Left lung (tissue), 10 donors: Measurements from ENCODE around the gene IGF1R. TPM values are rescaled to one million over a fixed set of nuclear protein-coding genes. Genes with fewer than 3 reads are reported as not detected.
A peak's percentile ranks its signal among the peaks of the same experiment; 100 is the strongest.

Experiments
- ATAC-seq: fragments of 200-7000 bp; cut with Tn5 transposase; one replicate; pipeline ENCODE4 v1.9.1; 2020; ENCODE audit warnings: moderate library complexity
- DNase-seq, 4 donors: peaks; one replicate each; pipeline ENCODE4 v3.0.0-alpha.2; 2013 to 2020
- H3K27ac ChIP-seq, 2 donors: fragments of 200-600 bp; sonication (generic) in 1 of 2; one replicate each; pipeline versions ENCODE4 v1.5.0 to v1.8.0; 2020 to 2021
- H3K27me3 ChIP-seq, 2 donors: fragments of 200-600 bp; sonication (generic) in 1 of 2; one replicate each; pipeline versions ENCODE4 v1.5.0 to v1.8.0; 2020 to 2021
- H3K36me3 ChIP-seq, 2 donors: fragments of 200-600 bp; sonication (generic) in 1 of 2; one replicate each; pipeline versions ENCODE4 v1.5.0 to v1.8.0; 2020 to 2021
- H3K4me1 ChIP-seq, 2 donors: fragments of 200-600 bp; one replicate each; pipeline ENCODE4 v1.8.0; 2021
- H3K4me3 ChIP-seq, 2 donors: fragments of 200-600 bp; sonication (generic) in 1 of 2; one replicate each; pipeline versions ENCODE4 v1.5.0 to v1.8.0; 2020 to 2021; ENCODE audit warnings: mild to moderate bottlenecking in 1 of 2
- H3K9me3 ChIP-seq, 2 donors: fragments of 200-600 bp; sonication (generic) in 1 of 2; one replicate each; pipeline versions ENCODE4 v1.5.0 to v1.8.0; 2020 to 2021
- intact Hi-C, 2 donors: fragments of 100-400 bp; cut with DNase I; formaldehyde crosslinking; loops; one replicate each; pipeline versions ENCODE4 v1.11.2 to v1.14.2; 2022
- polyA plus RNA-seq, 6 donors: library from polyadenylated mRNA; unstranded; fragments of 120-200 nt; gene quantifications; one replicate each; pipeline ENCODE4 v1.2.1, GENCODE V29; 2013; ENCODE audit not compliant: insufficient read length in 6 of 6
- total RNA-seq, 2 donors: library from RNA; stranded (reverse); fragmentation: NEBNext Ultra II Directional; extraction: Animal tissue kit (Norgen Biotek cat#: 25700); gene quantifications; one replicate each; pipeline ENCODE4 v1.2.1, GENCODE V29; 2021
- TF ChIP-seq, protein P1 (sequence below), 2 donors: fragments of 200-600 bp; sonication (generic) in 1 of 2; IDR thresholded peaks; one replicate each; pipeline versions ENCODE4 v1.5.0 to v1.8.0; 2021; ENCODE audit warnings: antibody characterized with exemption in 2 of 2
- donor health status: DM: no; HTN: yes; CAD: no.
- donor health status: DM: no; HTN: no; CAD: no.

Gene IGF1R
- total and polyA plus RNA-seq, 8 donors = 32.0 to 41.0 (median 37.0) TPM

DNA sequence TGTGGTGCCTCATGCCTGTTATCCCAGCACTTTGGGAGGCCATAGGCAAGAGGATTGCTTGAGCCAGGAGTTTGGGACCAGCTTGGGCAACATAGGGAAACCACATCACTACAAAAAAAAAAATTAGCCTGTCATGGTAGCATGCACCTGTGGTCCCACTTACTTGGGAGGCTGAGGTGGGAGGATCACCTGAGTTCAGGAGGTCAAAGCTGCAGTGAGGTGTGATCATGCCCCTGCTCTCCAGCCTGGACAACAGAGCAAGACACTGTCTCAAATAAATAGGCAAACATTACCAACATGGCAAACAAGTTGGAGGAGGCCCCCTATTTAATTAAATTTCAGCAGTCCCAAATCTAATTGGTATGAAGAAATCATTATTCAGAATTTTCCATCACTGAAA is 215.6 kb downstream of the IGF1R start:
- intact Hi-C loops = no loop called here
- Histone ChIP-seq H3K4me1 (peaks cover 0 to 52% of the 10 kb centered on the region in 2 donors), H3K27ac (no peak overlapping the region), H3K36me3 (no peaks in the 10 kb centered on the region), H3K27me3 (no peaks in the 10 kb centered on the region), H3K9me3 (no peaks in the 10 kb centered on the region), H3K4me3 (no peak overlapping the region)
- ATAC-seq (no peak), DNase-seq (no peak)
- TF ChIP-seq, protein P1, sequence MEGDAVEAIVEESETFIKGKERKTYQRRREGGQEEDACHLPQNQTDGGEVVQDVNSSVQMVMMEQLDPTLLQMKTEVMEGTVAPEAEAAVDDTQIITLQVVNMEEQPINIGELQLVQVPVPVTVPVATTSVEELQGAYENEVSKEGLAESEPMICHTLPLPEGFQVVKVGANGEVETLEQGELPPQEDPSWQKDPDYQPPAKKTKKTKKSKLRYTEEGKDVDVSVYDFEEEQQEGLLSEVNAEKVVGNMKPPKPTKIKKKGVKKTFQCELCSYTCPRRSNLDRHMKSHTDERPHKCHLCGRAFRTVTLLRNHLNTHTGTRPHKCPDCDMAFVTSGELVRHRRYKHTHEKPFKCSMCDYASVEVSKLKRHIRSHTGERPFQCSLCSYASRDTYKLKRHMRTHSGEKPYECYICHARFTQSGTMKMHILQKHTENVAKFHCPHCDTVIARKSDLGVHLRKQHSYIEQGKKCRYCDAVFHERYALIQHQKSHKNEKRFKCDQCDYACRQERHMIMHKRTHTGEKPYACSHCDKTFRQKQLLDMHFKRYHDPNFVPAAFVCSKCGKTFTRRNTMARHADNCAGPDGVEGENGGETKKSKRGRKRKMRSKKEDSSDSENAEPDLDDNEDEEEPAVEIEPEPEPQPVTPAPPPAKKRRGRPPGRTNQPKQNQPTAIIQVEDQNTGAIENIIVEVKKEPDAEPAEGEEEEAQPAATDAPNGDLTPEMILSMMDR (IDR thresholded peaks at IDR 0.05) = no peak

DNA sequence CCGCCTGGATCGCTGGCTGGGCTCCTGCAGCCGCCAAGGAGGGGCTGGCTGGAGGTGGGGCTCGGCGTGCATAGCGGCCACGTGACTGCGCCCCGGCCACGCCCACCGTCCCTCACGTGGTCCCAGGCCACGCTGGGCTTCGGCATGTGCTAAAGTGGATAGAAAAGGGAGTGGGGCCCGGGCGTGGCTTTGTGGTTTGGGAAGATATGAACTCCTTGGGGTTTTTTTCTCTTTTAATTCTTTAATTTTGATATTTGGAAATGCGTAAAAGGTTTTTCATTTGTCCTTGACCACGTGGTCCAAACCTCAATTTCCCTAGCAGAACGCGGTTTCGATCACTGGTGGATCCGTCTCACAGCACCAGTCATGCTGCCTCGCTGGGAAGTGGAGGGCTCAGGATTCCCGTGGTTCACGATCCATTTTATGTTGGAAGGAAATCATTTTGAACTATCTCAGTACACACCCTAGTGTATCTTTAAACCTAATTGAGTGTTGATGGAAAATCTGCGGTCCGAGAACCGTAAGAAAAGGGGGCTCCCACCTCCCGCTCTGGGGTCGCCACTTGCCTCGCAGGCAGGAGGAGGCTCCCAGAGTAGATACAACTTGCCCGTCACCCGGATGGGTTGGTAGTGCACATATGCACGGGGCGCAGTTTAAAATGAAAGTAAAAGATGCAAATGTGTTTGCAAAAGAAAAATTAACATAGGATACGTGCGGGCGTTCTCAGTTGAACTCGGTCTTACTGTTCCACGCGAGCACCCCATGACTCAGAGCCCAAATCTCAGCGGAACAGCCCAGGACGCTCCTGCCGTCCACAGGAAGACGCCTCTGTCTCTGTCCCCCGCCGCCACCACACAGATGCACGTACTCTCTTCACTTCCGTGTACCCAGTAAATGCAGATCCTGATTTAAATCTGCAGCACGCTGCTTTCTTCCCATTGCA is 217.3 kb downstream of the IGF1R start:
- H3K4me1 ChIP-seq = peaks cover 0 to 36% of the 10 kb centered on the region in 2 donors
- ATAC-seq = peak; percentile 91
- DNase-seq = peak in 3 of 4 donors; percentile 84 to 94 (median 85)
- H3K27me3 ChIP-seq = no peaks in the 10 kb centered on the region
- intact Hi-C loops = no loop called here
- no peaks in the 10 kb centered on the region for H3K9me3 ChIP-seq
- peak overlapping the region; percentile 84 to 85 for H3K27ac ChIP-seq
- H3K36me3 ChIP-seq = no peaks in the 10 kb centered on the region
- TF ChIP-seq, protein P1 (IDR thresholded peaks at IDR 0.05) = no peak
- peak overlapping the region; percentile 42 to 43 for H3K4me3 ChIP-seq

DNA sequence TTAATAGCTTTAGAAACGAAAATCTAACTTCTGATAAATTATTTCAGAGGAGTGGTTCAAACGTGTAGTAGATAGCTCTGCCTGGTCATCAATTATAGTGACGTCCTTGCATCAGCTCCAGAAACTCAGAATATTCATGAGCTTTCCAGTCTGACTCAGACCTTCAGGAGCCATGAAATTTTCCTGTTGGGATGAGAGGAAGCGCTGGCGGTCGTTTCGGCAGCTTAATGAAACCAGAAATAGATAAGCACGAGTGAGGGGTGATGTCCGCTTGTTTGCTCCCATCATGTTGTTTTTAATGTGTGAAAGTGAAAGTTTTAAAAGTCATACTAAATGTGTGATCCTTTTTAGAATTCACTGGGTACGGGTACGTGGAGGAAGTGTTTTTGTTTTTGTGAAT is 218.2 kb downstream of the IGF1R start:
- Histone ChIP-seq H3K27me3 (no peaks in the 10 kb centered on the region), H3K36me3 (no peaks in the 10 kb centered on the region), H3K4me3 (peak overlapping the region; percentile 42 to 43), H3K27ac (peak overlapping the region; percentile 84 to 85), H3K9me3 (no peaks in the 10 kb centered on the region), H3K4me1 (peaks cover 0 to 27% of the 10 kb centered on the region in 2 donors)
- DNase-seq (peak in 1 of 4 donors; percentile 45), ATAC-seq (peak; percentile 44)
- intact Hi-C loops = no loop called here
- TF ChIP-seq, protein P1 (IDR thresholded peaks at IDR 0.05) = no peak

DNA sequence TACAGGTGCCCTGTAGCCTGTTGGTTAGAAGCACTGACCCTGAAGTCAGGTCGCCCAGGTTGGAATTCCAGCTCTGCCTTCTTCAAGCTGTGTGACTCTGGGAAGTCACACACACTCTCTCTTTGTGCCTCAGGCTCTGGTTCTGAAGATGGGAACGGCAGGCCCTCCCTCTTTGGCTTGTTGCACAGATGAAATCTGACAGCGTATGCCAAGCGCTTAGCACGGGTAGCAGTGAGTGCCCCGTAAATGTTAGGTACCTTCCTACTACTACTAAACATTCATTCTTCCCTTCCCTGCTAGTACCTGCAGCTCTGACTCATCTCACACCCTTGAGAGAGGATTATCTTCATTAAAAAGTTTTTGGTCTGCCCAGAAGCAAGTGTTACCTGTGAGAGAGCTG is 220.2 kb downstream of the IGF1R start:
- TF ChIP-seq, protein P1 (IDR thresholded peaks at IDR 0.05) = no peak
- H3K27me3 ChIP-seq = no peaks in the 10 kb centered on the region
- H3K4me3 ChIP-seq = no peak overlapping the region
- no peaks in the 10 kb centered on the region for H3K36me3 ChIP-seq
- H3K4me1 ChIP-seq = peaks cover 0 to 43% of the 10 kb centered on the region in 2 donors
- intact Hi-C loops = no loop called here
- no peak overlapping the region for H3K27ac ChIP-seq
- ATAC-seq (no peak), DNase-seq (no peak)
- H3K9me3 ChIP-seq = no peaks in the 10 kb centered on the region

DNA sequence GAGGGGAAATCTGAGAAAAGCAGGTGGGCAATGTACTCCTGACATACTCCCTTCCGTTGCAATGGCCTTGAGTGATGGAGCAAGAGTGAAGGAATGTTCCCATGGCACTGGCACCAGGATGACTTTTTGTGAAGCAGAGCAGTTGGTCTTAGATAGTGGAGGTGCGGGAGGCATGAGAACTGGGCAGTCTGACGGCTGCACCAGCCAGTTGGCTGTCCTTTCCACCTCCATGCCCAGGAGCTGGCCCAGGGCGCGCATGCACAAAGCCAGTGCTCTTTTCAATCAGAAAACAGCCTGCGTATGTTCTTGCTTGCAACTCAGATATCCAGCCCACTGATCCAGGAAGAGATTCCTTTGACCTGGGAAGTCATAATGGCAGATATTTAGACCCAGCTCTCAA is 222.4 kb downstream of the IGF1R start:
- Histone ChIP-seq H3K9me3 (no peaks in the 10 kb centered on the region), H3K27ac (no peak overlapping the region), H3K4me1 (peaks cover 3 to 54% of the 10 kb centered on the region in 2 donors), H3K27me3 (no peaks in the 10 kb centered on the region), H3K4me3 (no peak overlapping the region), H3K36me3 (no peaks in the 10 kb centered on the region)
- intact Hi-C loops = no loop called here
- DNase-seq (no peak), ATAC-seq (no peak)
- TF ChIP-seq, protein P1 (IDR thresholded peaks at IDR 0.05) = no peak
